ENCODE results near the gene ATL3. TPM values are rescaled to one million over a fixed set of nuclear protein-coding genes. Genes with fewer than 3 reads are reported as not detected.

ATL3 gene
- total RNA-seq, 1 experiment from 2014 or later: 32.3 TPM

DNA sequence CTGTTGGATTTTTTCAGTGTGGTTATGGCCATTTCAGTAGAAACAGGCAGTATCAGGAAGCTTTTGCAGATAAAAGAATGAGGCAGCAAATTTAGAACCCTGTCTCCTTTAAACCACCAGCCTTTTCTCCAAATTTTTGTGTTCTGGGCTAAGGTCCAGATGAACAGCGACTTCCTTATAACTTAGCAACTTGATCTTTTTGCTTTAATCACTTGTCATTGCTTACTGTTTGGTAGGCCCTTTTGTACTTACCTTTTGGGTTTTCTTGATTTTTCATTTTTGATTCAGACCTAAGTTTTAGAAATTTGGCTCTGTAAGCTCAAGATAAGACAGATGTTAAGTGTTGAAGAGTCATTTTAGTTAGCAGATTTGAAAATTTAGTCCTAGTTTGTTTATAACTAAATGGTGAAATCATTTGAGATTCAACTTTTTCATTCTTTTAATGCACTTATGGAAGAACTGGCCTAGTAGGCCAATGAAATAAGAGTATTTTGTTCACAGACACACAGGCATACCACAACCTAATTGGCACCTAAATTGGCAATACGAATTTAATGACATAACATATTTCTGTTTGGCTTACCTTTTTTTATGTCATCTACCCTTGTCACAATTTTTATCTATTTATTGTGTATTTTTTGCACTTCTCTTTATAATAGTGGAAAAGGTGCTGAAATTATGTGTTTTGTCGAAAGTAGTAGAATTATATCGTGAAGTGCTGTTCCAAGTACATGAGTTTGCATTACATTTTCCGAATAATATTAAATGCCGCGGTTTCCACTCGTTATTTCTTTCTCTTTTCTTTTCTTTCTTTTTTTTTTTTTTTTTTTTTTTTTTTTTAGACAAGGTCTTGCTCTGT, 12.2 kb upstream of the ATL3 start:
- DNase-seq (ENCODE audit: low read depth, low spot score) (no peak), ATAC-seq (no peak)
- Histone ChIP-seq H3K36me3 (ENCODE audit: control insufficient read depth in 1 of 2, insufficient read depth in 2 of 2, low read length in 2 of 2) (no peaks in the 10 kb centered on the region), H3K4me1 (ENCODE audit: control insufficient read depth in 1 of 2, insufficient read depth in 2 of 2, low read length in 2 of 2) (peaks cover 13 to 20% of the 10 kb centered on the region in 2 experiments), H3K9ac (ENCODE audit: low read length) (no peak overlapping the region), H2AFZ (ENCODE audit: low read depth, low read length, poor library complexity, severe bottlenecking) (no peak overlapping the region), H3K9me2 (ENCODE audit: insufficient read depth) (no peaks in the 10 kb centered on the region), H3K4me2 (ENCODE audit: low read length) (peak overlapping the region; percentile 81; the same call in 1 of the 2 replicates), H3K9me3 (ENCODE audit: control insufficient read depth in 1 of 2, insufficient read depth in 1 of 2, low read depth in 1 of 2, low read length in 2 of 2) (no peaks in the 10 kb centered on the region), H3K27me3 (ENCODE audit: insufficient read depth, low read length) (no peaks in the 10 kb centered on the region), H3K79me2 (ENCODE audit: insufficient read depth, low read length) (peaks cover 64% of the 10 kb centered on the region), H3K4me3 (replicated peaks in 1 of 2; ENCODE audit: low read depth in 1 of 2, low read length in 2 of 2) (no peak overlapping the region), H4K20me1 (ENCODE audit: insufficient read depth) (peaks cover 7% of the 10 kb centered on the region; the same call in 1 of the 2 replicates), H3K27ac (ENCODE audit: low read depth, low read length) (no peak overlapping the region)
- TF ChIP-seq ZNF274 (IDR thresholded peaks at IDR 0.05; ENCODE audit: low read depth, low read length) (no peak), RAD21 (IDR thresholded peaks at IDR 0.05; ENCODE audit: low read depth) (no peak), CEBPB (IDR thresholded peaks at IDR 0.05; ENCODE audit: low read depth) (no peak), FOSL1 (IDR thresholded peaks at IDR 0.05; ENCODE audit: low read depth) (no peak), EGR1 (IDR thresholded peaks at IDR 0.05; ENCODE audit: low read depth) (no peak), JUND (IDR thresholded peaks at IDR 0.05) (no peak), POLR2AphosphoS5 (IDR thresholded peaks at IDR 0.05; ENCODE audit: low read depth, low read length) (no peak), SRF (IDR thresholded peaks at IDR 0.05; ENCODE audit: low read depth) (no peak), SP1 (IDR thresholded peaks at IDR 0.05; ENCODE audit: low read depth) (no peak), EZH2 (IDR thresholded peaks at IDR 0.05) (no peak), CBX3 (IDR thresholded peaks at IDR 0.05; ENCODE audit: low read depth) (no peak), POLR2A (IDR thresholded peaks at IDR 0.05; ENCODE audit: borderline replicate concordance, extremely low read depth, insufficient read depth, insufficient read length) (no peak), ZFX (IDR thresholded peaks at IDR 0.05) (no peak), EZH2phosphoT487 (IDR thresholded peaks at IDR 0.05; ENCODE audit: borderline replicate concordance) (no peak), TCF7L2 (IDR thresholded peaks at IDR 0.05; ENCODE audit: borderline replicate concordance, extremely low read depth, insufficient read depth, insufficient read length) (no peak)
- TF ChIP-seq, protein P1, sequence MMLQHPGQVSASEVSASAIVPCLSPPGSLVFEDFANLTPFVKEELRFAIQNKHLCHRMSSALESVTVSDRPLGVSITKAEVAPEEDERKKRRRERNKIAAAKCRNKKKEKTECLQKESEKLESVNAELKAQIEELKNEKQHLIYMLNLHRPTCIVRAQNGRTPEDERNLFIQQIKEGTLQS (IDR thresholded peaks at IDR 0.05): no peak
- TF ChIP-seq, protein P2, sequence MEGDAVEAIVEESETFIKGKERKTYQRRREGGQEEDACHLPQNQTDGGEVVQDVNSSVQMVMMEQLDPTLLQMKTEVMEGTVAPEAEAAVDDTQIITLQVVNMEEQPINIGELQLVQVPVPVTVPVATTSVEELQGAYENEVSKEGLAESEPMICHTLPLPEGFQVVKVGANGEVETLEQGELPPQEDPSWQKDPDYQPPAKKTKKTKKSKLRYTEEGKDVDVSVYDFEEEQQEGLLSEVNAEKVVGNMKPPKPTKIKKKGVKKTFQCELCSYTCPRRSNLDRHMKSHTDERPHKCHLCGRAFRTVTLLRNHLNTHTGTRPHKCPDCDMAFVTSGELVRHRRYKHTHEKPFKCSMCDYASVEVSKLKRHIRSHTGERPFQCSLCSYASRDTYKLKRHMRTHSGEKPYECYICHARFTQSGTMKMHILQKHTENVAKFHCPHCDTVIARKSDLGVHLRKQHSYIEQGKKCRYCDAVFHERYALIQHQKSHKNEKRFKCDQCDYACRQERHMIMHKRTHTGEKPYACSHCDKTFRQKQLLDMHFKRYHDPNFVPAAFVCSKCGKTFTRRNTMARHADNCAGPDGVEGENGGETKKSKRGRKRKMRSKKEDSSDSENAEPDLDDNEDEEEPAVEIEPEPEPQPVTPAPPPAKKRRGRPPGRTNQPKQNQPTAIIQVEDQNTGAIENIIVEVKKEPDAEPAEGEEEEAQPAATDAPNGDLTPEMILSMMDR (IDR thresholded peaks at IDR 0.05 in 2 of 3, conservative IDR thresholded peaks at IDR 0.05 in 1 of 3; ENCODE audit: borderline replicate concordance in 1 of 3, insufficient read depth in 1 of 3, low read depth in 2 of 3, low read length in 2 of 3): no peak
- TF ChIP-seq, protein P3, sequence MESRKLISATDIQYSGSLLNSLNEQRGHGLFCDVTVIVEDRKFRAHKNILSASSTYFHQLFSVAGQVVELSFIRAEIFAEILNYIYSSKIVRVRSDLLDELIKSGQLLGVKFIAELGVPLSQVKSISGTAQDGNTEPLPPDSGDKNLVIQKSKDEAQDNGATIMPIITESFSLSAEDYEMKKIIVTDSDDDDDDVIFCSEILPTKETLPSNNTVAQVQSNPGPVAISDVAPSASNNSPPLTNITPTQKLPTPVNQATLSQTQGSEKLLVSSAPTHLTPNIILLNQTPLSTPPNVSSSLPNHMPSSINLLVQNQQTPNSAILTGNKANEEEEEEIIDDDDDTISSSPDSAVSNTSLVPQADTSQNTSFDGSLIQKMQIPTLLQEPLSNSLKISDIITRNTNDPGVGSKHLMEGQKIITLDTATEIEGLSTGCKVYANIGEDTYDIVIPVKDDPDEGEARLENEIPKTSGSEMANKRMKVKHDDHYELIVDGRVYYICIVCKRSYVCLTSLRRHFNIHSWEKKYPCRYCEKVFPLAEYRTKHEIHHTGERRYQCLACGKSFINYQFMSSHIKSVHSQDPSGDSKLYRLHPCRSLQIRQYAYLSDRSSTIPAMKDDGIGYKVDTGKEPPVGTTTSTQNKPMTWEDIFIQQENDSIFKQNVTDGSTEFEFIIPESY (IDR thresholded peaks at IDR 0.05; ENCODE audit: extremely low read depth, insufficient replicate concordance, low read length): no peak
- TF ChIP-seq, protein P4, sequence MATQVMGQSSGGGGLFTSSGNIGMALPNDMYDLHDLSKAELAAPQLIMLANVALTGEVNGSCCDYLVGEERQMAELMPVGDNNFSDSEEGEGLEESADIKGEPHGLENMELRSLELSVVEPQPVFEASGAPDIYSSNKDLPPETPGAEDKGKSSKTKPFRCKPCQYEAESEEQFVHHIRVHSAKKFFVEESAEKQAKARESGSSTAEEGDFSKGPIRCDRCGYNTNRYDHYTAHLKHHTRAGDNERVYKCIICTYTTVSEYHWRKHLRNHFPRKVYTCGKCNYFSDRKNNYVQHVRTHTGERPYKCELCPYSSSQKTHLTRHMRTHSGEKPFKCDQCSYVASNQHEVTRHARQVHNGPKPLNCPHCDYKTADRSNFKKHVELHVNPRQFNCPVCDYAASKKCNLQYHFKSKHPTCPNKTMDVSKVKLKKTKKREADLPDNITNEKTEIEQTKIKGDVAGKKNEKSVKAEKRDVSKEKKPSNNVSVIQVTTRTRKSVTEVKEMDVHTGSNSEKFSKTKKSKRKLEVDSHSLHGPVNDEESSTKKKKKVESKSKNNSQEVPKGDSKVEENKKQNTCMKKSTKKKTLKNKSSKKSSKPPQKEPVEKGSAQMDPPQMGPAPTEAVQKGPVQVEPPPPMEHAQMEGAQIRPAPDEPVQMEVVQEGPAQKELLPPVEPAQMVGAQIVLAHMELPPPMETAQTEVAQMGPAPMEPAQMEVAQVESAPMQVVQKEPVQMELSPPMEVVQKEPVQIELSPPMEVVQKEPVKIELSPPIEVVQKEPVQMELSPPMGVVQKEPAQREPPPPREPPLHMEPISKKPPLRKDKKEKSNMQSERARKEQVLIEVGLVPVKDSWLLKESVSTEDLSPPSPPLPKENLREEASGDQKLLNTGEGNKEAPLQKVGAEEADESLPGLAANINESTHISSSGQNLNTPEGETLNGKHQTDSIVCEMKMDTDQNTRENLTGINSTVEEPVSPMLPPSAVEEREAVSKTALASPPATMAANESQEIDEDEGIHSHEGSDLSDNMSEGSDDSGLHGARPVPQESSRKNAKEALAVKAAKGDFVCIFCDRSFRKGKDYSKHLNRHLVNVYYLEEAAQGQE (IDR thresholded peaks at IDR 0.05; ENCODE audit: low read depth): no peak
- ChIA-PET RAD21 (ENCODE audit: low non-redundant PET in 1 of 2, low total read pairs in 2 of 2, uncharacterized antibody in 2 of 2, unreplicated experiment in 2 of 2) (no interaction called here), POLR2A (interaction anchor here (0.7 to 2.7 kb wide), 2 partner anchors 12 to 561 kb away, joined by 3 to 24 read pairs; partner anchors contain the start of gene ATL3), CTCF (no interaction called here)
- intact Hi-C loops (cut with micrococcal nuclease): no loop called here
- no TSS peak for BruUV-seq (replicated peaks)
